ENCODE results near the gene NCKAP5.

The NCKAP5 gene

DNA sequence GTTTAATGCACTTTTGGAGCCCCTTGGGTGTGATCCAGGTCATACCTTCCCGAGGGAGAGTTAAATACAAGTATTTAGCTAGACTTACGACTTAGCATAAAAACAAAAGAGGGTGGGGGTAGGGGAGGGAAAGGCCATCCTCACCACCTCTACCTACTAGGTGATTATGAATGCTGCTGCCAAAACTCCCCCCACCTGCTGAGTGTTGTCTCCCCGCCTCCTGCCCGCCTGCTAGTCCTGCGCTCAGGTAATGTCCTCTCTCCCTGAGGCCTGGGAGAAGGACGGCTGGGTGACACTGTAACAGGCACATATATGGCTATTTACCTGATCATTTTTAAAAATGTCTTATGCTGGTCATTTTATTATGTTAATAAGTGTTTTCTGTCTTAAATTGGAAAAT is 3.0 kb upstream of the NCKAP5 start:
- TF ChIP-seq, protein P1, sequence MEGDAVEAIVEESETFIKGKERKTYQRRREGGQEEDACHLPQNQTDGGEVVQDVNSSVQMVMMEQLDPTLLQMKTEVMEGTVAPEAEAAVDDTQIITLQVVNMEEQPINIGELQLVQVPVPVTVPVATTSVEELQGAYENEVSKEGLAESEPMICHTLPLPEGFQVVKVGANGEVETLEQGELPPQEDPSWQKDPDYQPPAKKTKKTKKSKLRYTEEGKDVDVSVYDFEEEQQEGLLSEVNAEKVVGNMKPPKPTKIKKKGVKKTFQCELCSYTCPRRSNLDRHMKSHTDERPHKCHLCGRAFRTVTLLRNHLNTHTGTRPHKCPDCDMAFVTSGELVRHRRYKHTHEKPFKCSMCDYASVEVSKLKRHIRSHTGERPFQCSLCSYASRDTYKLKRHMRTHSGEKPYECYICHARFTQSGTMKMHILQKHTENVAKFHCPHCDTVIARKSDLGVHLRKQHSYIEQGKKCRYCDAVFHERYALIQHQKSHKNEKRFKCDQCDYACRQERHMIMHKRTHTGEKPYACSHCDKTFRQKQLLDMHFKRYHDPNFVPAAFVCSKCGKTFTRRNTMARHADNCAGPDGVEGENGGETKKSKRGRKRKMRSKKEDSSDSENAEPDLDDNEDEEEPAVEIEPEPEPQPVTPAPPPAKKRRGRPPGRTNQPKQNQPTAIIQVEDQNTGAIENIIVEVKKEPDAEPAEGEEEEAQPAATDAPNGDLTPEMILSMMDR (IDR thresholded peaks at IDR 0.05; ENCODE audit: control extremely low read depth, extremely low read depth, low read depth, missing control alignments) = no peak
- CTCF ChIA-PET = no interaction called here
- no peak for DNase-seq (ENCODE audit: extremely low spot score)
- POLR2A ChIA-PET = no interaction called here

DNA sequence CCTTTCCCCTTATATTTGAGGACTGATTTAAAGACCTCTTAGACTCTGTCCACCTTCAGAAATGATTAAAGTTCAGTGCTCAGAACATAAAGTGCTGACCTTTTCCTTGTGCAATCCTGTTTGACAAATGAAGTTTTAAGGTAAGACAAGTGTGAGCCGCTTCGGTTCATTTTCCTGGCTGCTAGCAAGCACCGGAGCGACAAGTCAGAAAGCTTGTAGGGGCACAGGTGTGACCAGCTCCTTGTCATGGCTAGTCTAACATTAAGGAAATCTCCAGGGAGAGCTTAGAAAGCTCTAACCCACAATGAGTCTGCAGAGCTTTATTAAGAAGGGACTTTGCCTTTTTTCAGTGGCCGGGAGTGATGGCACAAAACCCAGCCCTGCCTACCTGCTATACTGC is 2.3 kb upstream of the NCKAP5 start:
- TF ChIP-seq, protein P1 (IDR thresholded peaks at IDR 0.05; ENCODE audit: control extremely low read depth, extremely low read depth, low read depth, missing control alignments) = no peak
- DNase-seq (ENCODE audit: extremely low spot score) = no peak
- ChIA-PET CTCF (no interaction called here), POLR2A (no interaction called here)

DNA sequence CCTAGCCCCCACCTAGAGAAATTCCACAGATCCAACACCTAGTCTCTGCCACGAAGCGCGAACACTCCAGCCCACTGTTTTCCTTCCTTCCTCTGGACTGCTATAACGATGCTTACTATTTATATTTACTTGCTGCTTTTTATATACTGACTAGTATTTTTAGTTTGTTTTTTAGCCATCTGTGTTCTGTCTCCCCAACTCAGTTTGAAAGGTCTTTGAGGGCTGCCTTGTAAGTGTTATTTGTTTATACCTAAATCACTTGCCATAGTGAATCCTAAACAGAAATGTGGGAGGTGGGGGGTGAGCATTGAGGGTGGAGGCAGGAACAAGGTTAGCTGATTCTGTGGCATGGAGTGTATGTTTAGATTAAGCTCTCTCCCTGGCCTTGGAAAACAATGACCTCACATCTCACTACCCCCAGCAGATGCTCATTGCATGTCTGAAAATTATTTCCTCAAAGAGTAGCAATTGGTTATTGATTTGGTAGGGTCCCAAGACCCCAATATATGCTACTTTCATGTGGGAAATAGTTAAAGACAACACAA is 1.1 kb upstream of the NCKAP5 start:
- CTCF ChIA-PET = no interaction called here
- DNase-seq (ENCODE audit: extremely low spot score) = no peak
- POLR2A ChIA-PET = no interaction called here
- TF ChIP-seq, protein P1 (IDR thresholded peaks at IDR 0.05; ENCODE audit: control extremely low read depth, extremely low read depth, low read depth, missing control alignments) = no peak

DNA sequence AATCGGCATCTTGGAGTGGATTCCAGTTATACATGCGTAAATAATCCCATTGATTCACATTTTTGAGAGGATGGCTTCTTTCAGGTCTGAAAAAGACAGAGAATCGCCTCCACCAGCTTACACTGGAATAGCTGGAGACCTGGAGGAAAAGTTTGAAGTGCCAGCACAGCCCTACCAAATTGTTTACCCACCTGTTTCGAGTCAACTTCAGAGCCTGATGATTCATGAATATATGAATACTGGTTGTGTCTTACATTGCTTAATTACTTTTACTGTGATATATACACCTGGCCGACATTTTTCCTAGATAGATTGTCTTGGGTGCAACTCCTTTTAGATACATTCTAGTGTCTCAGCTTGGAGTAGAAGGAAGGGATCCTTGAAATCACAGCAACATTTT is 335 bp upstream of the NCKAP5 start:
- TF ChIP-seq, protein P1 (IDR thresholded peaks at IDR 0.05; ENCODE audit: control extremely low read depth, extremely low read depth, low read depth, missing control alignments) = no peak
- ChIA-PET CTCF (no interaction called here), POLR2A (no interaction called here)
- no peak for DNase-seq (ENCODE audit: extremely low spot score)

DNA sequence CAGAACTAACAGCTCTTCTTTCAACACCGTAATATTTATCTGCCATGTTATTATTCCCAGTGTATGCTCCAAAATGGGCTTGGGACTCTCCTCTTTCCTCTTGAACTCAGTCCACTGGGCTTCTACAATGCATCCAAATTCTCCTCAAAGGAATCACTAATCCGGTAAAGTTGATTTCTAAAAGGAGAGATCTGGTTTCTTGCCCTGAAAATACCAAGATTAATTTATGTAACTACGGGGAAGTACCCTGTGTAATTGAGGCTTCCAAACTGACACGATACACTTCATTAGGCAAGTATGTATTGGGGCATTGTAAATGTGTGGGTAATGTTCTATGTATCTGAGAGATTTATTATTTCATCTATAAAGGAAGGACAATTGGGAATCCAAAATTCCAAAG is 5.7 kb downstream of the NCKAP5 start:
- CTCF ChIA-PET = interaction anchor here (1.5 kb wide), 1 partner anchor 1015 kb away, joined by 6 read pairs; no protein-coding TSS in a partner anchor
- DNase-seq (ENCODE audit: extremely low spot score) = no peak
- POLR2A ChIA-PET = no interaction called here
- TF ChIP-seq, protein P1 (IDR thresholded peaks at IDR 0.05; ENCODE audit: control extremely low read depth, extremely low read depth, low read depth, missing control alignments) = no peak

DNA sequence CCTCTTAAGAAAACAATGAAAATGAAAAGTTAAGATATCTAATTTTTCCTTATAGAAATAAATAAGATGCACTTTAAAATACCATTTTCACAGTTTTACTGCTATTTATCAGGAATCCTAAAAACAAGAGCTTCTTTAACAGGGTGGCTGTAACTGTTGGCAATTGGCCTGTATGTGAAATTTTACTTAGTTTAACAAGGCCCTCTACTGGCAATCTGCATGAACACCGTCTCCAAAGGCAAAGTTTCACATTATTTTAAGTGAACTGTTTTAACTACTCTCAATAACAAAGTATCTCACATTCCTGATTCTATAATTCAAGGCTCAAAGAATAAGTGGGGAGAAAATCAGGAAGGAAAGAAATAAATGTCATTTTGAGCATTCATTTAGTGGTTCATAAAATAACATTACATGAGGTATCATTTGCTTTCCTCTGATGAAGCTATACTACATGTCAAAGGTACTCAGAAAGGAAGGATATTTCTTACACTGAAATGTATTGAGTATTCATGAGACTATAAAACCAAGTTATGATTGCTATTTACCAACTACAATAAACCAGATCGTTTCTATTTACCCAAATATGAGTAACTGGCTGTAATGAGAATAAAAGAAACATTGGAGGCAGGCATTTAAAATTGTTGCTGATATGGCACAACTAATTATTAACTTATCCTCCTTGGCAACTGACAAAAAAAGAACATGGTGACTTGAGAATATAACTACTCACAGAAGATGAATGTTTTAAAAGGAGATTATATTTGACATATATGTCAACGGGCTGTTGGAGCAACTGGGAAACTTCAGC is 7.0 kb downstream of the NCKAP5 start:
- DNase-seq (ENCODE audit: extremely low spot score) = peak; percentile 24
- ChIA-PET CTCF (interaction anchor here (0.8 to 1.8 kb wide), 8 partner anchors 13 to 1014 kb away, joined by 3 to 6 read pairs (median 3); no protein-coding TSS in a partner anchor), POLR2A (no interaction called here)
- TF ChIP-seq, protein P1 (IDR thresholded peaks at IDR 0.05; ENCODE audit: control extremely low read depth, extremely low read depth, low read depth, missing control alignments) = peak; percentile 47
